SK-N-SH treated with all-trans-retinoic acid at 6 μM for 48 hours (cell line): ENCODE data around the gene CACNA1S.

Source experiments
- ATAC-seq: fragments of 200-7000 bp; cut with Tn5 transposase; 3 replicates; pipeline ENCODE4 v1.9.1; 2020; ENCODE audit warnings: mild to moderate bottlenecking, moderate library complexity
- ARNTL ChIP-seq: fragments of 450-650 bp; formaldehyde crosslinking; IDR thresholded peaks from 2 replicates; pipeline ENCODE4 v1.5.0; 2020; ENCODE audit warnings: low read depth, mild to moderate bottlenecking, moderate library complexity, borderline replicate concordance
- BACH2 ChIP-seq: fragments of 250-450 bp; sonication (Bioruptor Pico); IDR thresholded peaks from 2 replicates; pipeline ENCODE4 v1.9.0; 2021; ENCODE audit warnings: mild to moderate bottlenecking, borderline replicate concordance
- CREB5 ChIP-seq: fragments of 250-450 bp; sonication (Bioruptor Pico); IDR thresholded peaks from 2 replicates; pipeline ENCODE4 v1.5.1; 2020; ENCODE audit warnings: low read depth, mild to moderate bottlenecking, moderate library complexity
- CSDC2 ChIP-seq: fragments of 250-450 bp; sonication (Bioruptor Pico); IDR thresholded peaks from 2 replicates; pipeline ENCODE4 v1.5.0; 2020; ENCODE audit warnings: mild to moderate bottlenecking, moderate library complexity
- CSRNP3 ChIP-seq: fragments of 250-450 bp; sonication (Bioruptor Pico); IDR thresholded peaks from 2 replicates; pipeline ENCODE4 v1.5.1; 2021; ENCODE audit warnings: mild to moderate bottlenecking, moderate library complexity
- ESRRG ChIP-seq: fragments of 250-450 bp; sonication (Bioruptor Pico); IDR thresholded peaks from 2 replicates; pipeline ENCODE4 v1.6.1; 2021; ENCODE audit warnings: mild to moderate bottlenecking
- GLIS3 ChIP-seq: fragments of 250-450 bp; sonication (Bioruptor Pico); IDR thresholded peaks from 2 replicates; pipeline ENCODE4 v1.5.0; 2020; ENCODE audit warnings: mild to moderate bottlenecking, moderate library complexity
- ISL1 ChIP-seq: fragments of 250-450 bp; sonication (Bioruptor Pico); IDR thresholded peaks from 2 replicates; pipeline ENCODE4 v2.1.2; 2022; ENCODE audit warnings: mild to moderate bottlenecking, moderate library complexity
- OSR1 ChIP-seq: fragments of 250-450 bp; sonication (Bioruptor Pico); IDR thresholded peaks from 2 replicates; pipeline ENCODE4 v1.8.0; 2022; ENCODE audit warnings: moderate library complexity, mild to moderate bottlenecking, inconsistent platforms
- PATZ1 ChIP-seq: fragments of 250-450 bp; sonication (Bioruptor Pico); IDR thresholded peaks from 2 replicates; pipeline ENCODE4 v1.8.0; 2020; ENCODE audit warnings: mild to moderate bottlenecking, moderate library complexity, borderline replicate concordance
- POU6F1 ChIP-seq: fragments of 250-450 bp; sonication (Bioruptor Pico); IDR thresholded peaks from 2 replicates; pipeline ENCODE4 v1.8.0; 2021; ENCODE audit warnings: low read depth, mild to moderate bottlenecking, moderate library complexity, borderline replicate concordance
- PPARA ChIP-seq: fragments of 250-450 bp; sonication (Bioruptor Pico); IDR thresholded peaks from 2 replicates; pipeline ENCODE4 v1.5.0; 2020; ENCODE audit warnings: mild to moderate bottlenecking, borderline replicate concordance
- RARB ChIP-seq: fragments of 250-450 bp; sonication (Bioruptor Pico); IDR thresholded peaks from 2 replicates; pipeline ENCODE4 v1.8.0; 2021; ENCODE audit warnings: mild to moderate bottlenecking, moderate library complexity
- SNAI2 ChIP-seq: fragments of 250-450 bp; sonication (Bioruptor Pico); IDR thresholded peaks from 2 replicates; pipeline ENCODE4 v1.5.0; 2020; ENCODE audit warnings: mild to moderate bottlenecking, moderate library complexity
- TCF4 ChIP-seq: fragments of 250-450 bp; sonication (Bioruptor Pico); IDR thresholded peaks from 2 replicates; pipeline ENCODE4 v1.8.0; 2021; ENCODE audit warnings: mild to moderate bottlenecking, moderate library complexity, borderline replicate concordance
- TSHZ2 ChIP-seq: fragments of 250-450 bp; sonication (Bioruptor Pico); IDR thresholded peaks from 2 replicates; pipeline ENCODE4 v1.5.0; 2020; ENCODE audit warnings: mild to moderate bottlenecking, moderate library complexity
- ZC3H10 ChIP-seq: fragments of 250-450 bp; sonication (Bioruptor Pico); IDR thresholded peaks from 2 replicates; pipeline ENCODE4 v1.5.1; 2021; ENCODE audit warnings: mild to moderate bottlenecking, moderate library complexity
- ZFP3 ChIP-seq: fragments of 250-450 bp; sonication (Bioruptor Pico); IDR thresholded peaks from 2 replicates; pipeline ENCODE4 v1.5.0; 2020; ENCODE audit warnings: mild to moderate bottlenecking, moderate library complexity
- ZNF565 ChIP-seq: fragments of 450-650 bp; formaldehyde crosslinking; conservative IDR thresholded peaks from 2 replicates; pipeline ENCODE4 v1.5.0; 2020; ENCODE audit warnings: low read depth, mild to moderate bottlenecking, moderate library complexity
- ZNF70 ChIP-seq: fragments of 450-650 bp; formaldehyde crosslinking; IDR thresholded peaks from 2 replicates; pipeline ENCODE4 v1.5.0; 2020; ENCODE audit warnings: mild to moderate bottlenecking, moderate library complexity
- ZNF8 ChIP-seq: fragments of 450-650 bp; formaldehyde crosslinking; IDR thresholded peaks from 2 replicates; pipeline ENCODE4 v1.5.0; 2020; ENCODE audit warnings: mild to moderate bottlenecking, moderate library complexity

Gene CACNA1S

GRCh38 chr1:201092738-201093137, 19.5 kb downstream of the CACNA1S start:
- no peak for ATAC-seq
- TF ChIP-seq ZNF8 (CRISPR knock-in tag) (no peak), ZFP3 (CRISPR knock-in tag) (no peak)

- TF ChIP-seq RARB (CRISPR knock-in tag) (no peak), TCF4 (CRISPR knock-in tag) (no peak), POU6F1 (CRISPR knock-in tag) (no peak), PPARA (no peak), ZNF8 (CRISPR knock-in tag) (no peak), BACH2 (CRISPR knock-in tag) (no peak), SNAI2 (CRISPR knock-in tag) (no peak), ARNTL (CRISPR knock-in tag) (no peak), ZNF70 (CRISPR knock-in tag) (no peak), CREB5 (CRISPR knock-in tag) (no peak), CSDC2 (no peak)
- ATAC-seq = no peak
These were observed 21.0 kb downstream of the CACNA1S start for GRCh38 chr1:201091256-201091655.

- TF ChIP-seq CSRNP3 (CRISPR knock-in tag) (no peak), ESRRG (CRISPR knock-in tag) (no peak), PPARA (no peak), TSHZ2 (CRISPR knock-in tag) (no peak), SNAI2 (CRISPR knock-in tag) (no peak), POU6F1 (CRISPR knock-in tag) (no peak), RARB (CRISPR knock-in tag) (no peak), ZNF565 (CRISPR knock-in tag) (no peak)
These were observed 21.7 kb downstream of the CACNA1S start for GRCh38 chr1:201090541-201090940.

GRCh38 chr1:201089596-201089995, 22.6 kb downstream of the CACNA1S start:
- TF ChIP-seq ZC3H10 (CRISPR knock-in tag) = no peak
- no peak for ATAC-seq

More at GRCh38 chr1:201090541-201090940, 21.7 kb downstream of the CACNA1S start:
- no peak for ATAC-seq

- ATAC-seq = no peak
- no peak for TF ChIP-seq ARNTL (CRISPR knock-in tag)
- no peak for TF ChIP-seq GLIS3 (CRISPR knock-in tag)
- no peak for TF ChIP-seq PATZ1
- TF ChIP-seq RARB (CRISPR knock-in tag) = no peak
- TF ChIP-seq PPARA = no peak
- TF ChIP-seq ZFP3 (CRISPR knock-in tag) = no peak
- no peak for TF ChIP-seq ISL1 (CRISPR knock-in tag)
- TF ChIP-seq TSHZ2 (CRISPR knock-in tag) = no peak
- TF ChIP-seq OSR1 (CRISPR knock-in tag) = no peak
These were observed 23.2 kb downstream of the CACNA1S start for GRCh38 chr1:201088901-201089525.
